Progenitor cell of endocrine pancreas (in vitro differentiated cells): ENCODE measurements around the gene WIPF2. TPM values are rescaled to one million over a fixed set of nuclear protein-coding genes. Genes with fewer than 3 reads are reported as not detected.

Experiments
- DNase-seq: peaks from one replicate; pipeline ENCODE4 v3.0.0; 2021; ENCODE audit warnings: low spot score; ENCODE audit not compliant: unreplicated experiment
- H3K27ac Mint-ChIP-seq: 2 replicates; pipeline ENCODE4 v1.8.0; 2021; ENCODE audit warnings: mild to moderate bottlenecking, moderate library complexity, mixed read lengths
- H3K27me3 Mint-ChIP-seq: 2 replicates; pipeline ENCODE4 v1.8.0; 2021; ENCODE audit warnings: mixed read lengths
- H3K36me3 Mint-ChIP-seq: 2 replicates; pipeline ENCODE4 v1.8.0; 2022; ENCODE audit warnings: mixed read lengths; ENCODE audit not compliant: insufficient read depth
- H3K4me1 Mint-ChIP-seq: 2 replicates; pipeline ENCODE4 v1.8.0; 2021; ENCODE audit warnings: low read depth, mixed read lengths
- H3K4me3 Mint-ChIP-seq: 2 replicates; pipeline ENCODE4 v1.8.0; 2021; ENCODE audit warnings: low read depth, mild to moderate bottlenecking, moderate library complexity, mixed read lengths
- H3K9me3 Mint-ChIP-seq: 2 replicates; pipeline ENCODE4 v1.8.0; 2021; ENCODE audit warnings: low read depth, mixed read lengths
- CTCF ChIP-seq: fragments of 200-600 bp; sonication (generic); IDR thresholded peaks from one replicate; pipeline ENCODE4 v1.5.0; 2021; ENCODE audit warnings: antibody characterized with exemption, mild to moderate bottlenecking; ENCODE audit not compliant: unreplicated experiment
- total RNA-seq: library from RNA; stranded (reverse); gene quantifications from 2 replicates; pipeline ENCODE4 v1.2.1, GENCODE V29; 2021

The WIPF2 gene
- total RNA-seq, 1 donor from 2014 or later, result 38.2 TPM

GRCh38 chr17:40247926-40248495 is 28.9 kb downstream of the WIPF2 start:
- H3K9me3 Mint-ChIP-seq, result no peaks in the 10 kb centered on the region
- no peak for TF ChIP-seq CTCF
- no peak overlapping the region for H3K4me3 Mint-ChIP-seq
- H3K27ac Mint-ChIP-seq, result no peak overlapping the region
- DNase-seq, result no peak
- peaks cover 3% of the 10 kb centered on the region for H3K36me3 Mint-ChIP-seq
- H3K4me1 Mint-ChIP-seq, result peaks cover 2% of the 10 kb centered on the region
- no peaks in the 10 kb centered on the region for H3K27me3 Mint-ChIP-seq

GRCh38 chr17:40248507-40248906 is 29.4 kb downstream of the WIPF2 start:
- no peaks in the 10 kb centered on the region for H3K27me3 Mint-ChIP-seq
- H3K9me3 Mint-ChIP-seq, result no peaks in the 10 kb centered on the region
- DNase-seq, result no peak
- no peak for TF ChIP-seq CTCF
- no peaks in the 10 kb centered on the region for H3K4me1 Mint-ChIP-seq
- peak overlapping the region; percentile 45 for H3K27ac Mint-ChIP-seq
- no peak overlapping the region for H3K4me3 Mint-ChIP-seq
- peaks cover 3% of the 10 kb centered on the region for H3K36me3 Mint-ChIP-seq

GRCh38 chr17:40251576-40251975 is 32.5 kb downstream of the WIPF2 start:
- peaks cover 3% of the 10 kb centered on the region for H3K36me3 Mint-ChIP-seq
- no peaks in the 10 kb centered on the region for H3K9me3 Mint-ChIP-seq
- DNase-seq, result no peak
- no peak overlapping the region for H3K27ac Mint-ChIP-seq
- no peaks in the 10 kb centered on the region for H3K4me1 Mint-ChIP-seq
- no peak overlapping the region for H3K4me3 Mint-ChIP-seq
- no peaks in the 10 kb centered on the region for H3K27me3 Mint-ChIP-seq
- TF ChIP-seq CTCF, result no peak

GRCh38 chr17:40253565-40253964 is 34.5 kb downstream of the WIPF2 start:
- peak overlapping the region; percentile 39 for H3K27ac Mint-ChIP-seq
- no peak for TF ChIP-seq CTCF

GRCh38 chr17:40259505-40259904 is 40.4 kb downstream of the WIPF2 start:
- H3K27me3 Mint-ChIP-seq, result no peaks in the 10 kb centered on the region
- H3K4me1 Mint-ChIP-seq, result no peaks in the 10 kb centered on the region
- no peak overlapping the region for H3K27ac Mint-ChIP-seq
- no peak overlapping the region for H3K4me3 Mint-ChIP-seq
- H3K9me3 Mint-ChIP-seq, result no peaks in the 10 kb centered on the region
- DNase-seq, result no peak
- no peak for TF ChIP-seq CTCF
- peaks cover 26% of the 10 kb centered on the region for H3K36me3 Mint-ChIP-seq

More at GRCh38 chr17:40253565-40253964, 34.5 kb downstream of the WIPF2 start:
- H3K9me3 Mint-ChIP-seq, result no peaks in the 10 kb centered on the region
- DNase-seq, result no peak
- H3K4me3 Mint-ChIP-seq, result no peak overlapping the region
- no peaks in the 10 kb centered on the region for H3K4me1 Mint-ChIP-seq
- peaks cover 12% of the 10 kb centered on the region for H3K36me3 Mint-ChIP-seq
- H3K27me3 Mint-ChIP-seq, result no peaks in the 10 kb centered on the region
